Measurements from ENCODE around the gene KLHL10.

The KLHL10 gene

GRCh38 chr17:41837761-41838538, at the start of gene KLHL10:
KLHL10 (plus strand) TSS chr17:41837825; CDS start chr17:41837933, 108 bp downstream.
- no peak for DNase-seq

GRCh38 chr17:41792845-41793783, 44.5 kb upstream of the KLHL10 start:
- no peak for DNase-seq

- DNase-seq: no peak
Observed at GRCh38 chr17:41793784-41794539, 43.7 kb upstream of the KLHL10 start.

GRCh38 chr17:41794540-41794975, 43.1 kb upstream of the KLHL10 start:
- DNase-seq: no peak

GRCh38 chr17:41796121-41796895, 41.3 kb upstream of the KLHL10 start:
- DNase-seq: no peak

GRCh38 chr17:41797377-41797776, 40.2 kb upstream of the KLHL10 start:
- no peak for DNase-seq

- DNase-seq: no peak
Observed at GRCh38 chr17:41799366-41799765, 38.3 kb upstream of the KLHL10 start.

GRCh38 chr17:41800601-41801373, 36.8 kb upstream of the KLHL10 start:
- no peak for DNase-seq

GRCh38 chr17:41801374-41802271, 36.0 kb upstream of the KLHL10 start:
- DNase-seq: peak in 1 of 2 experiments; percentile 37

GRCh38 chr17:41803049-41804020, 34.3 kb upstream of the KLHL10 start:
- DNase-seq: no peak

- DNase-seq: no peak
Observed at GRCh38 chr17:41806685-41807445, 30.8 kb upstream of the KLHL10 start.

- no peak for DNase-seq
Observed at GRCh38 chr17:41810659-41811548, 26.7 kb upstream of the KLHL10 start.

GRCh38 chr17:41811549-41812380, 25.9 kb upstream of the KLHL10 start, which contains the start of gene P3H4:
P3H4 (minus strand) TSS chr17:41811949; CDS start chr17:41811915, 34 bp downstream.
- peak in 1 of 2 experiments; percentile 63 for DNase-seq

- peak in 1 of 2 experiments; percentile 4 for DNase-seq
Observed at GRCh38 chr17:41812381-41813151, 25.1 kb upstream of the KLHL10 start, which contains the start of gene FKBP10. FKBP10 (plus strand) TSS chr17:41813004; CDS start chr17:41813035, 31 bp downstream.

GRCh38 chr17:41813152-41813680, 24.4 kb upstream of the KLHL10 start:
- DNase-seq: no peak
